GM21526 (cell line): ENCODE results near the gene TMEM141.
A peak's percentile ranks its signal among the peaks of the same experiment; 100 is the strongest.
"Not testable (repeated sequence)": the region's sequence is repeated elsewhere in the genome, so short reads cannot be mapped to it uniquely, and the experiment has no call there.

Experiments used
- ATAC-seq: cut with Tn5 transposase; IDR thresholded peaks from one replicate; pipeline ENCODE4 v1.9.1; 2021; ENCODE audit warnings: moderate library complexity; ENCODE audit not compliant: unreplicated experiment, low FRiP score

Gene TMEM141

GRCh38 chr9:136754626-136755301, 36.4 kb upstream of the TMEM141 start:
- no peak for ATAC-seq

GRCh38 chr9:136755302-136756133, 35.6 kb upstream of the TMEM141 start:
- not testable (repeated sequence) for ATAC-seq

DNA sequence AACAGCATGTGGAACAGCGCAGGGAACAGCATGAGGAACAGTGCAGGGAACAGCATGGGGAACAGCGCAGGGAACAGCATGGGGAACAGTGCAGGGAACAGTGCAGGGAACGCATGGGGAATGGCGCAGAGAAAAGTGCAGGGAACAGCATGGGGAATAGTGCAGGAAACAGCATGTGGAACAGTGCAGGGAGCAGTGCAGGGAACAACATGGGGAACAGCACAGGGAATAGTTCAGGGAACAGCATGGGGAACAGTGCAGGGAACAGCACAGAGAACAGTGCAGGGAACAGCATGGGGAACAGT, 35.1 kb upstream of the TMEM141 start:
- no peak for ATAC-seq

- no peak for ATAC-seq
These were observed 34.3 kb upstream of the TMEM141 start for GRCh38 chr9:136756836-136757235.

DNA sequence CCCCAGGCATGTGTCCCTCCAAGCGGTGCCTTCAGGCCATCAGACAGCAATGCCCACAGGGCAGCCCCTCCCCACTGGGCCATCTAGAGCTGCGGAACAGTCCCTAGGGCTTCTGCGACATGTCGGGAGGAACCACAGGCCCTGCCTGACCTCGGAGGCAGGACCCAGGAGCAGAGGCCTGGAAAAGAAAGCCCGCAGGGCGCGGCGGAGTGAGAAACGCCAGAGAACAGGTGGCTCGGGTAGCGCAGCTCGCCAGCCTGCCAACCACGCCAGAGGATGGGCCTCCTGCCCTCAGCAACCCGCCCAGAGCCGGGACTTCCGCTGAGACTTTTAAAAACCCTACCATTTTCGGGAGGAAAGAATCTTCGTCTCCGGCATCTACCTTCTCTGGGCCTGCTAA, 33.8 kb upstream of the TMEM141 start:
- no peak for ATAC-seq

DNA sequence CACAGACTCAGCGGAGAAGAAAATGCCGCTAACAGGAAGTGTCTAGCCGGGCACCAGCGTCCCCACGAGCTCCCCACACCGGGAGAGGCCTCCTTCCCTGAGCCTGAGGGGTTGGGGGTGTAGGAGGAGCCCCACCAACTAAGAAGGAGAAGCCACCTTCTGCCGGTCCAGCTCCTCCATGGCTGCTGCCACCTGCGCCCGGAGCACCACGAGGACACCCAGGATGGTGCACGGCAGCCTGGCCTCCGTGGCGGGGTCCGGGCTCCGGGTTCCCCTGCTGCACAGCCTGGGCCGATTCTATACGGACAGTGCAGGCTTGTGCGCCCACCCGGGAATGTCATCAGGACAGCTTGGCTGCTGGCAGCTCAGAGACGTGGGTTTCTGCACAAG, 33.4 kb upstream of the TMEM141 start:
- no peak for ATAC-seq

GRCh38 chr9:136759001-136759400, 32.1 kb upstream of the TMEM141 start:
- no peak for ATAC-seq

DNA sequence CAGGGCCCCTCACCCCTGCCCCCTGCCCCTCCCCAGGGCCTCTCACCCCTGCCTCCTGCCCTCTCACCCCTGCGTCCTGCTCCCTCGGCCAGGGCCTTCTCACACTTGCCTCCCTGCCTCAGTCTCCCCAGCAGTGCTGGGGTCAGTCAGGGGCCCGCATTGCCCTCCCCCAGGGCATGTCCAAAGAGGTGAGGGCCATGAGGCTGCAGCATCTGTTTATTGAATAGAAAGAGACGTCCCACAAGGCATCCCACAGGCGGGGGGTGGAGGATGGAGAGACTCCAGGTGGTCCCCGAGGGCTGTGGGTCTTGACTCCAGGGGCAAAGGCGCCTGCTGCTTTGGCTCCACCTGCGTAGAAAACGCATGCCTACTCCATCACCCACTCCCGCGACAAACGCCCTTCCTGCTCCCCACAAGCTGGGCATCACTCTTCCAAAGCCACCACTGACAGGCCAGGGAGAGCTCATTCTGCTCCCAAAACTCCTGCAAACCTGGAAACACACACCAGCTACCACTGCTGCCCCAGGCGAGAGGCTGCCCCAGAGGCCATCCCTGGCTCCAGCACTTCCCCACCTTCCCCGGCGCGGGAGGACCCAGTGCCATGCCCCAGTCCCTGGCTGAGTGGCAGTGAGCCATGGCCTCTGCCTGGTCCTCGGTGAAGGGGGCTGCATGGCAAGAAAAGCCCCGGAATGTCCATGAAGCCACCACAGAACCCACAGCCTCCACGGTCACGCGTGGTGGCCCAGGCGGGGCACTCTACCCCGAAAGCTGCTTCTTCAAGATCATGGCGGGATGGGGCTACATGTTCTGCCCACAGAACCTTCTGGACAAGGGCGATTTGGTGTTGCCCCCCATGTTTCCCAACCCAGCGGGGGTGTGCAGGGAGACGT, 31.5 kb upstream of the TMEM141 start:
- ATAC-seq: no peak

- no peak for ATAC-seq
These were observed 30.7 kb upstream of the TMEM141 start for GRCh38 chr9:136760424-136760823.

DNA sequence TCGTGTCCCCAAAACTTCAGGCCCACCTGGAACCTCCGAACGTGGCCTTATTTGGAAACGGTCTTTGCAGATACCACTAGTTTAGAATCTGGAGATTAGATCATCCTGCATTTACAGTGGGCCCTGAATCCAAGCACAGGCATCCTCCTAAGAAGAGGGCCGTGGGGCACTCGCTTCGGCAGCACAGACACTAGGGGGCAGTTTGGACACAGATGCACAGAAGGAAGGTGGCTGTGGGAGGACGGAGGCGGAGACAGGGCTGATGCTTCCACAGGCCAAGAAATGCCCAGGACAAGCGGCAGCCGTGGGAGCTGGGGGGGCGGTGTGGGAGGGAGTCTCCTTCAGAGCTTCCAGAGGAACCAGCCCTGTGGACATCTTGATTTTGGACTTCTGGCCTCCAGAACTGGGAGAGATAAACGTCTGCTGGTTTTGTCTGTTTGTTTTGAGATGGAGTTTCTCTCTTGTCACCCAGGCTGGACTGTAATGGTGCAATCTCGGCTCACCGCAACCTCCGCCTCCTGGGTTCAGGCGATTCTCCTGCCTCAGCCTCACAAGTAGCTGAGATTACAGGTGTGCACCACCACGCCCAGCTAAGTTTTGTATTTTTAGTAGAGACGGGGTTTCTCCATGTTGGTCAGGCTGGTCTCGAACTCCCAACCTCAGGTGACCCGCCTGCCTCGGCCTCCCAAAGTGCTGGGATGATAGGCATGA, 30.2 kb upstream of the TMEM141 start:
- ATAC-seq: not testable (repeated sequence)

DNA sequence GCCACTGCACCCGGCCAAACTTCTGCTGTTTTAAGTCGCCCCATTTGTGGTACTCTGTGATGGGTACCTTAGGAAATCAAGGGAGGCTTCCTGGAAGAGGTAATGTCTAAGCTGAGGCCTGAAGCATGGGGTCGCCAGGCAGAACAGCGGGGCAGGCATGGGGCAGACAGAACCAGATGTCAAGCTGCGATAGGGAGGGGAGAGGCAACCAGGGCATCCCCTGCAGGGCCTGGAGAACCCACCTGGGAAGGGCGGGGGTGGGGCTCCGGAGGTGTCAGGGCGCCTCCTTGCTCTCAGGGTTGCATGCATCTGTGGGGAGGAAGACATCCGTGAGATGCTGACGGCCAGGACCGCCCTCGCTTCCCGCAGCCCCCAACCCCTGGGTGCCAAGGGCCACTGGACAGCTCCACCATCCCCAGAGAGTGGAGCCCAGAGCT, 29.6 kb upstream of the TMEM141 start:
- ATAC-seq: no peak

- no peak for ATAC-seq
These were observed 28.9 kb upstream of the TMEM141 start for GRCh38 chr9:136762221-136762691.

GRCh38 chr9:136762915-136763648, 28.1 kb upstream of the TMEM141 start:
- ATAC-seq: no peak

- no peak for ATAC-seq
These were observed 27.5 kb upstream of the TMEM141 start for GRCh38 chr9:136763649-136764035.

- ATAC-seq: no peak
These were observed 26.7 kb upstream of the TMEM141 start, which contains the start of gene LCN15 for GRCh38 chr9:136764301-136764891. Gene LCN15 (minus strand): TSS chr9:136764518. CDS start chr9:136764488, 30 bp downstream.

- ATAC-seq: no peak
These were observed 26.1 kb upstream of the TMEM141 start for GRCh38 chr9:136765041-136765440.

GRCh38 chr9:136765745-136766409, 25.3 kb upstream of the TMEM141 start:
- peak; percentile 53 for ATAC-seq

GRCh38 chr9:136766410-136767120, 24.6 kb upstream of the TMEM141 start:
- ATAC-seq: not testable (repeated sequence)
